HEK293 (cell line): Measurements from ENCODE around the gene PNPLA3.

Experiments used
- CTCF ChIA-PET: fragments of 350-600 bp; formaldehyde crosslinking; extraction: SDS; loops from one replicate; lab custom pipeline; 2021; ENCODE audit warnings: antibody characterized with exemption; lab: Yijun Ruan, JAX
- POLR2A ChIA-PET: fragments of 300-600 bp; formaldehyde crosslinking; extraction: SDS; loops from one replicate; lab custom pipeline; 2020; ENCODE audit warnings: antibody characterized with exemption, inconsistent platforms; lab: Yijun Ruan, JAX
- H3K27ac ChIP-seq: fragments of 200-500 bp; sonication (Bioruptor generic); 2 replicates; pipeline ENCODE4 v1.5.1; 2014; ENCODE audit warnings: low read depth, low read length, control low read depth, inconsistent platforms; ENCODE audit errors: extremely low read depth
- H3K36me3 ChIP-seq, 2 experiments: fragments of 200-500 bp in 1 of 2; sonication (Bioruptor generic) in 1 of 2; 1 replicate in 1 of 2; 2 replicates in 1 of 2; pipeline ENCODE4 v1.5.1; 2014 to 2017; ENCODE audit warnings: inconsistent platforms in 2 of 2, low read length in 2 of 2; ENCODE audit not compliant: control insufficient read depth in 2 of 2, insufficient read depth in 1 of 2
- H3K4me1 ChIP-seq: fragments of 200-500 bp; sonication (Bioruptor generic); 2 replicates; pipeline ENCODE4 v1.5.1; 2014; ENCODE audit warnings: mild to moderate bottlenecking, low read length, inconsistent platforms; ENCODE audit not compliant: control insufficient read depth, insufficient read depth
- H3K4me3 ChIP-seq: 2 replicates; pipeline ENCODE4 v1.5.1; 2011; ENCODE audit warnings: low read depth, mild to moderate bottlenecking, control low read depth, low read length, moderate library complexity
- H3K9me3 ChIP-seq: fragments of 200-500 bp; sonication (Bioruptor generic); 2 replicates; pipeline ENCODE4 v1.5.1; 2014; ENCODE audit warnings: low read depth, low read length, inconsistent platforms; ENCODE audit not compliant: control insufficient read depth, insufficient read depth
- GFI1B ChIP-seq: fragments of 450-650 bp; formaldehyde crosslinking; IDR thresholded peaks from 2 replicates; pipeline ENCODE4 v1.5.1; 2016; ENCODE audit warnings: missing biosample characterization, missing genetic modification characterization
- HOXC10 ChIP-seq: sonication (generic); formaldehyde crosslinking; IDR thresholded peaks from 2 replicates; pipeline ENCODE4 v1.8.1; 2023; ENCODE audit warnings: mild to moderate bottlenecking, missing genetic modification reagents
- MYNN ChIP-seq: fragments of 450-650 bp; formaldehyde crosslinking; IDR thresholded peaks from 2 replicates; pipeline ENCODE4 v1.5.1; 2016; ENCODE audit warnings: missing biosample characterization, missing genetic modification characterization, borderline replicate concordance
- PRDM1 ChIP-seq: fragments of 450-650 bp; formaldehyde crosslinking; IDR thresholded peaks from 2 replicates; pipeline ENCODE4; 2016; ENCODE audit warnings: missing biosample characterization, missing genetic modification characterization
- SCRT2 ChIP-seq: fragments of 450-650 bp; formaldehyde crosslinking; IDR thresholded peaks from 2 replicates; pipeline ENCODE4 v1.5.1; 2016; ENCODE audit warnings: missing biosample characterization, missing genetic modification characterization
- TSHZ1 ChIP-seq: fragments of 450-650 bp; formaldehyde crosslinking; IDR thresholded peaks from 2 replicates; pipeline ENCODE4 v1.5.1; 2016; ENCODE audit warnings: missing biosample characterization, missing genetic modification characterization, borderline replicate concordance
- ZFHX2 ChIP-seq: fragments of 450-650 bp; formaldehyde crosslinking; conservative IDR thresholded peaks from 2 replicates; pipeline ENCODE4 v1.5.1; 2016; ENCODE audit warnings: missing biosample characterization, missing genetic modification characterization
- ZFP37 ChIP-seq: fragments of 450-650 bp; formaldehyde crosslinking; IDR thresholded peaks from 2 replicates; pipeline ENCODE4 v1.5.1; 2016; ENCODE audit warnings: missing biosample characterization, missing genetic modification characterization
- ZFP69B ChIP-seq: fragments of 450-650 bp; formaldehyde crosslinking; IDR thresholded peaks from 2 replicates; pipeline ENCODE4 v1.5.1; 2016; ENCODE audit warnings: missing biosample characterization, missing genetic modification characterization
- ZIC2 ChIP-seq: fragments of 450-650 bp; formaldehyde crosslinking; IDR thresholded peaks from 2 replicates; pipeline ENCODE4 v1.5.1; 2016; ENCODE audit warnings: missing biosample characterization, missing genetic modification characterization
- ZNF112 ChIP-seq: fragments of 450-650 bp; formaldehyde crosslinking; IDR thresholded peaks from 2 replicates; pipeline ENCODE4 v1.5.0; 2017; ENCODE audit warnings: missing biosample characterization, missing genetic modification characterization
- ZNF138 ChIP-seq: fragments of 450-650 bp; formaldehyde crosslinking; IDR thresholded peaks from 2 replicates; pipeline ENCODE4 v1.5.1; 2016; ENCODE audit warnings: missing biosample characterization, missing genetic modification characterization, borderline replicate concordance
- ZNF155 ChIP-seq: fragments of 450-650 bp; formaldehyde crosslinking; IDR thresholded peaks from 2 replicates; pipeline ENCODE4 v1.5.1; 2016; ENCODE audit warnings: missing biosample characterization, missing genetic modification characterization
- ZNF174 ChIP-seq: fragments of 450-650 bp; formaldehyde crosslinking; IDR thresholded peaks from 2 replicates; pipeline ENCODE4 v1.5.0; 2017; ENCODE audit warnings: missing biosample characterization, mild to moderate bottlenecking, missing genetic modification characterization
- ZNF37A ChIP-seq: fragments of 450-650 bp; IDR thresholded peaks from 2 replicates; pipeline ENCODE4 v1.5.1; 2018; ENCODE audit warnings: missing biosample characterization, missing genetic modification characterization
- ZNF48 ChIP-seq: fragments of 450-650 bp; formaldehyde crosslinking; IDR thresholded peaks from 2 replicates; pipeline ENCODE4 v1.5.1; 2016; ENCODE audit warnings: missing biosample characterization, missing genetic modification characterization
- ZNF549 ChIP-seq: fragments of 450-650 bp; IDR thresholded peaks from 2 replicates; pipeline ENCODE4 v1.5.1; 2018; ENCODE audit warnings: missing biosample characterization, missing genetic modification characterization, mild to moderate bottlenecking, inconsistent platforms, moderate library complexity
- ZNF623 ChIP-seq: fragments of 450-650 bp; formaldehyde crosslinking; IDR thresholded peaks from 2 replicates; pipeline ENCODE4 v1.5.1; 2016; ENCODE audit warnings: missing biosample characterization, missing genetic modification characterization
- ZNF624 ChIP-seq: fragments of 450-650 bp; formaldehyde crosslinking; IDR thresholded peaks from 2 replicates; pipeline ENCODE4 v1.5.1; 2017; ENCODE audit warnings: missing biosample characterization, missing genetic modification characterization
- ZNF707 ChIP-seq: fragments of 450-650 bp; formaldehyde crosslinking; IDR thresholded peaks from 2 replicates; pipeline ENCODE4 v1.5.1; 2016; ENCODE audit warnings: missing biosample characterization, missing genetic modification characterization
- ZNF747 ChIP-seq: fragments of 450-650 bp; formaldehyde crosslinking; IDR thresholded peaks from 2 replicates; pipeline ENCODE4 v1.5.1; 2016; ENCODE audit warnings: missing biosample characterization, missing genetic modification characterization
- TF ChIP-seq, protein P1 (sequence below): fragments of 450-650 bp; formaldehyde crosslinking; IDR thresholded peaks from 2 replicates; pipeline ENCODE4 v1.5.1; 2017; ENCODE audit warnings: missing biosample characterization, mild to moderate bottlenecking, missing genetic modification characterization, moderate library complexity
- TF ChIP-seq, protein P2 (sequence below): fragments of 450-650 bp; formaldehyde crosslinking; IDR thresholded peaks from 2 replicates; pipeline ENCODE4 v1.5.1; 2016; ENCODE audit warnings: missing biosample characterization, missing genetic modification characterization

Gene PNPLA3

GRCh38 chr22:43923191-43923590, 414 bp upstream of the PNPLA3 start:
- TF ChIP-seq, protein P1, sequence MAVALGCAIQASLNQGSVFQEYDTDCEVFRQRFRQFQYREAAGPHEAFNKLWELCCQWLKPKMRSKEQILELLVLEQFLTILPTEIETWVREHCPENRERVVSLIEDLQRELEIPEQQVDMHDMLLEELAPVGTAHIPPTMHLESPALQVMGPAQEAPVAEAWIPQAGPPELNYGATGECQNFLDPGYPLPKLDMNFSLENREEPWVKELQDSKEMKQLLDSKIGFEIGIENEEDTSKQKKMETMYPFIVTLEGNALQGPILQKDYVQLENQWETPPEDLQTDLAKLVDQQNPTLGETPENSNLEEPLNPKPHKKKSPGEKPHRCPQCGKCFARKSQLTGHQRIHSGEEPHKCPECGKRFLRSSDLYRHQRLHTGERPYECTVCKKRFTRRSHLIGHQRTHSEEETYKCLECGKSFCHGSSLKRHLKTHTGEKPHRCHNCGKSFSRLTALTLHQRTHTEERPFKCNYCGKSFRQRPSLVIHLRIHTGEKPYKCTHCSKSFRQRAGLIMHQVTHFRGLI (tag by site-specific recombination): no peak
- TF ChIP-seq HOXC10 (CRISPR knock-in tag) (no peak), ZFP37 (no peak), ZIC2 (tag by site-specific recombination) (peak; percentile 80), PRDM1 (peak; percentile 52), SCRT2 (peak; percentile 34; the same call in 1 of the 2 replicates)
- POLR2A ChIA-PET: interaction anchor here (0.7 to 1.1 kb wide), 4 partner anchors 9 to 32 kb away, joined by 3 to 4 read pairs (median 4); partner anchors contain the start of gene SAMM50
- H3K36me3 ChIP-seq: no peaks in the 10 kb centered on the region
- H3K9me3 ChIP-seq: no peaks in the 10 kb centered on the region
- H3K4me1 ChIP-seq: peaks cover 3% of the 10 kb centered on the region; the same call in 1 of the 2 replicates
- no peak overlapping the region; the same call in 1 of the 2 replicates for H3K27ac ChIP-seq
- H3K4me3 ChIP-seq: peak overlapping the region; percentile 25
- CTCF ChIA-PET: interaction anchor here (1.1 to 1.6 kb wide), 3 partner anchors 23 to 39 kb away, joined by 4 to 6 read pairs (median 6); no protein-coding TSS in a partner anchor

GRCh38 chr22:43924877-43925276, 1.3 kb downstream of the PNPLA3 start:
- H3K4me3 ChIP-seq: no peak overlapping the region
- ChIA-PET POLR2A (interaction anchor here (0.7 kb wide), 2 partner anchors 33 kb away, joined by 3 to 5 read pairs; no protein-coding TSS in a partner anchor), CTCF (no interaction called here)
- no peak for TF ChIP-seq ZNF174 (tag by site-specific recombination)
- no peak for TF ChIP-seq ZFHX2 (tag by site-specific recombination)
- no peak for TF ChIP-seq ZNF155 (tag by site-specific recombination)
- no peak for TF ChIP-seq ZNF112 (tag by site-specific recombination)
- TF ChIP-seq, protein P2, sequence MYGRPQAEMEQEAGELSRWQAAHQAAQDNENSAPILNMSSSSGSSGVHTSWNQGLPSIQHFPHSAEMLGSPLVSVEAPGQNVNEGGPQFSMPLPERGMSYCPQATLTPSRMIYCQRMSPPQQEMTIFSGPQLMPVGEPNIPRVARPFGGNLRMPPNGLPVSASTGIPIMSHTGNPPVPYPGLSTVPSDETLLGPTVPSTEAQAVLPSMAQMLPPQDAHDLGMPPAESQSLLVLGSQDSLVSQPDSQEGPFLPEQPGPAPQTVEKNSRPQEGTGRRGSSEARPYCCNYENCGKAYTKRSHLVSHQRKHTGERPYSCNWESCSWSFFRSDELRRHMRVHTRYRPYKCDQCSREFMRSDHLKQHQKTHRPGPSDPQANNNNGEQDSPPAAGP (tag by site-specific recombination): no peak
- no peak for TF ChIP-seq ZNF138 (tag by site-specific recombination)
- no peak for TF ChIP-seq MYNN
- no peak for TF ChIP-seq ZNF48 (tag by site-specific recombination)
- TF ChIP-seq ZNF707 (tag by site-specific recombination): no peak
- TF ChIP-seq ZNF623: no peak
- no peak for TF ChIP-seq GFI1B (tag by site-specific recombination)
- no peak for TF ChIP-seq TSHZ1 (tag by site-specific recombination)
- TF ChIP-seq ZNF549 (tag by site-specific recombination): no peak
- no peak for TF ChIP-seq ZNF624
- no peak for TF ChIP-seq ZFP69B (tag by site-specific recombination)
- no peak for TF ChIP-seq ZNF747 (tag by site-specific recombination)
- no peak for TF ChIP-seq ZNF37A
- H3K27ac ChIP-seq: no peak overlapping the region
- H3K36me3 ChIP-seq: peaks cover 0 to under 1% of the 10 kb centered on the region in 2 experiments; a peak in 1 of 3 replicates
- peaks cover 3% of the 10 kb centered on the region; the same call in 1 of the 2 replicates for H3K4me1 ChIP-seq
- no peaks in the 10 kb centered on the region for H3K9me3 ChIP-seq
